Activated CD4-positive, alpha-beta T cell treated with anti-CD3 and anti-CD28 coated beads, Interleukin-2, amount 50 U/mL, for 24 hours (primary cell): Measurements from ENCODE around the gene OR56A5.
"Not testable (repeated sequence)": the region's sequence is repeated elsewhere in the genome, so short reads cannot be mapped to it uniquely, and the experiment has no call there.

Experiments
- DNase-seq, 2 donors: peaks; one replicate each; pipeline ENCODE4 v3.0.0-alpha.2; 2020; ENCODE audit warnings: low read depth in 1 of 2, low spot score in 1 of 2

OR56A5 gene

GRCh38 chr11:5968394-5968793 lies at the start of gene OR56A5:
OR56A5 (minus strand) TSS chr11:5968494; CDS start chr11:5968494, 0 bp downstream.
- no peak for DNase-seq

GRCh38 chr11:6013042-6013441 lies 44.7 kb upstream of the OR56A5 start:
- DNase-seq = no peak

- DNase-seq = no peak
Observed at GRCh38 chr11:6012035-6012668, 43.9 kb upstream of the OR56A5 start.

- DNase-seq = no peak
Observed at GRCh38 chr11:6006846-6007245, 38.6 kb upstream of the OR56A5 start, which contains the start of gene OR56A4. OR56A4 (minus strand) TSS chr11:6006946; CDS start chr11:6002992, 3,954 bp downstream.

GRCh38 chr11:6006395-6006794 lies 38.1 kb upstream of the OR56A5 start:
- no peak for DNase-seq

GRCh38 chr11:6002202-6002699 lies 34.0 kb upstream of the OR56A5 start:
- no peak for DNase-seq

- DNase-seq = no peak
Observed at GRCh38 chr11:5994791-5995190, 26.5 kb upstream of the OR56A5 start.

GRCh38 chr11:5992604-5993251 lies 24.4 kb upstream of the OR56A5 start:
- DNase-seq = no peak

GRCh38 chr11:5992150-5992549 lies 23.9 kb upstream of the OR56A5 start:
- no peak for DNase-seq

- DNase-seq = no peak
Observed at GRCh38 chr11:5989203-5989602, 20.9 kb upstream of the OR56A5 start.

GRCh38 chr11:5986885-5987284 lies 18.6 kb upstream of the OR56A5 start, which contains the start of gene OR52L1:
OR52L1 (minus strand) TSS chr11:5986985; CDS start chr11:5986930, 55 bp downstream.
- no peak for DNase-seq

- no peak for DNase-seq
Observed at GRCh38 chr11:5983443-5983842, 15.1 kb upstream of the OR56A5 start.

GRCh38 chr11:5973530-5973929 lies 5.2 kb upstream of the OR56A5 start:
- DNase-seq = no peak

GRCh38 chr11:5967708-5968107 lies 586 bp downstream of the OR56A5 start:
- DNase-seq = no peak

GRCh38 chr11:5966958-5967357 lies 1.3 kb downstream of the OR56A5 start:
- DNase-seq = no peak

- DNase-seq = not testable (repeated sequence)
Observed at GRCh38 chr11:5960704-5961320, 7.5 kb downstream of the OR56A5 start.

GRCh38 chr11:5955586-5955985 lies 12.7 kb downstream of the OR56A5 start:
- no peak for DNase-seq

- no peak for DNase-seq
Observed at GRCh38 chr11:5941951-5942350, 26.3 kb downstream of the OR56A5 start, which contains the start of gene OR56A3. OR56A3 (plus strand) TSS chr11:5942251; CDS start chr11:5947347, 5,096 bp downstream.

GRCh38 chr11:5940748-5941147 lies 27.5 kb downstream of the OR56A5 start:
- DNase-seq = no peak

GRCh38 chr11:5938603-5938965 lies 29.7 kb downstream of the OR56A5 start:
- no peak for DNase-seq

GRCh38 chr11:5937868-5938602 lies 30.3 kb downstream of the OR56A5 start:
- DNase-seq = no peak
